HG03159 (cell line): ENCODE data around the gene TLR6.
"Not testable (repeated sequence)": the region's sequence is repeated elsewhere in the genome, so short reads cannot be mapped to it uniquely, and the experiment has no call there.

Source experiments
- ATAC-seq: cut with Tn5 transposase; IDR thresholded peaks from one replicate; pipeline ENCODE4 v1.9.1; 2021; ENCODE audit warnings: mild to moderate bottlenecking, moderate library complexity; ENCODE audit not compliant: unreplicated experiment

TLR6 gene

DNA sequence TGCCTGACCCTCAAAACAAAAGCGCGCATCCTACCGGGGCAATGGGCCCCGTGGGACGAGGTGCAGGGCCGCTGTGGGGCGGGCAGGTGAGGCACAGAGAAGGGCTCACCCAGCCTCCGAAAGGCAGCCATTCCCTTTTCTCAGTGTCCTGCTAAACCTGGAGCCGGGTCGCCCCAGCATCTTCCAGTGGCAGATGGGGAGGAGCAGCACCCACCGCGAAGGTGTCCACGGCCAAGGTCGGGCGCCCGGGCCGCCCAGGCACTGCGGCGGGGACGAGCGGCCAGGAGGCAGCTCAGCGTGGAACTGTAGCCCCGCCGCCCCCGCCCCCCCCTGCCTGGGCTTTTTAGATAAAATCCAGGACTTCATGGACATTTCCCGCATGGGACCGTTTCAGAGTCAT is 32.9 kb downstream of the TLR6 start:
- no peak for ATAC-seq

DNA sequence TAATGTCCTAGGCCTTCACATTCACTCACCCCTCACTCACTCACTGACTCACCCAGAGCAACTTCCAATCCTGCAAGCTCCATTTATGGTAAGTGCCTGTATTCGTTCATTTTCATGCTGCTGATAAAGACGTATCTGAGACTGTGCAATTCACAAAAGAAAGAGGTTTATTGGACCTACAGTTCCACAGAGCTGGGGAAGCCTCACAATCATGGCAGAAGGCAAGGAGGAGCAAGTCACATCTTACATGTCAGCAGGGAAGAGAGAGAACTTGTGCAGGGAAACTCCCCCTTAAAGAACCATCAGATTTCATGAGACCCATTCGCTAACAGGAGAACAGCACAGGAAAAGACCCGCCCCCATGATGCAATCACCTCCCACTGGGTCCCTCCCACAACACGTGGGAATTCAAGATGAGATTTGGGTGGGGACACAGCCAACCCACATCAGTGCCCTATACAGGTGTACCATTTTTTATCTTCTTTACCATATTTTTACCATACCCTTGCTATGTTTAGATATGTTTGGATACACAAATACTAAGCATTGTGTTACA is 33.8 kb downstream of the TLR6 start:
- no peak for ATAC-seq

DNA sequence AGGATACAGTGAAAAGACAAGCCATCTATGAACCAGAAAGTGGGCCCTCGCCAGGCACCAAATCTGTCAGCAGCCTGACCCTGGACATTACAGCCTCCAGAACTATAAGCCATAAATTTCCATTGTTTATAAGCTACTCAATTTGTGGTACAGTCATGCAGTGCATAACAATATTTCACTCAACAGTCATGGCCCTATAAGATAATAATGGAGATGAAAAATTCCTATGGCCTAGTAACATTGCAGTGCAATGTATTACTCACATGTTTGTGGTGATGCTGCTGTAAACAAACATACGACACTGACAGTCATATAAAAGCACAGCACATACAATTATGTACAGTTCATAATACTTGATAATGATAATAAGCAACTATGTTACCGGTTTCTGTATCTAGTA is 34.9 kb downstream of the TLR6 start:
- no peak for ATAC-seq

DNA sequence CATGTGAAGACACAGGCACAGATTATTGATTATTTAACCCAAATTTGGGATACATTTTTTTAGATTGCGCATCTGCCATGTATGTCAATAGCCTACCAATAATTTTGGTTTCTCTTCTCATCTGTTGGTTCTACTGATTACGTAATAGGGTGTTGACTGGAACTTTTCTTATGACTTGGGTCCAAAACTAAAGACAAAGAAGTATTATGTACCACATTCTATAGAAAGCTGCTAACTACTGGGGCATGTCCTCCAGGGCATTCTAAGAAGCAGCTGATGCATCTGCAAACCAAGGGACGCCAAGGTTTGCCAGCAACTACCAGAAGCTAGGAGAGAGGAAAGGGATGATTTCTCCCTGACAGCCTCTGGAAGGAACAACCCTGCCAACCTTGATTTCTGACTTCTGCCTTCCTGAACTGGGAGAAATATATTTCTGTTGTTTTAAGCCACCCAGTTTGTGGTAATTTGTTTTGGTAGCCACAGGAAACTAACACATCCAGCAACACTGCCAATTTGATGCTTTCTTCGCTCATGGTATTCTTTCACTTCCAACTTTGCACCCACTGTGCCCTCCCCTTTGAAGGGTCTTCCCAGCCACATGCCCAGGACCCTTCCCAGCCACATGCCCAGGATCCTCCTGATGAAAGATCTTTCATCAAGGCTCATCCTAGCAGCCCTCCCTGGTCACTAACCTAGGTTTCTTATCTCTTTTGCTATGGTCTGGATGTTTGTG is 36.1 kb downstream of the TLR6 start:
- peak; percentile 54 for ATAC-seq

DNA sequence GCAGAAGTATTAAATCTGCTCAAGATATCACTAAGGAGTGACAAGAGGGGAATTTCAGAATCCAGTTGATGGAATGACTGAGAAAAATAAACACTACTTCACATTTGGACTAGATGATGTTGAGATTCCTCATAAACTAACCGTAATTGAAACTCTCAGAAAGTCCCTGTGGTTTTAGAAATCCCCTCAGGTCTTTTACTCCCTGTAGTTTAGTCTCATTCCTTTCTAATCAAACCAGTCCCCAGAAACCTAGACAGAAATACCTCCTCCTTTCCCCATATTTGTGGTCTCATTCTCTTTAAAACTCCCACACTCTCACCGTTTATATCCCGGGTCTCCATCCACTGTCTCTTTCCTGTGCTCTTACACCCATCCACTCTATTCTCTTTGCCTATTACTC is 37.0 kb downstream of the TLR6 start:
- ATAC-seq, result no peak

DNA sequence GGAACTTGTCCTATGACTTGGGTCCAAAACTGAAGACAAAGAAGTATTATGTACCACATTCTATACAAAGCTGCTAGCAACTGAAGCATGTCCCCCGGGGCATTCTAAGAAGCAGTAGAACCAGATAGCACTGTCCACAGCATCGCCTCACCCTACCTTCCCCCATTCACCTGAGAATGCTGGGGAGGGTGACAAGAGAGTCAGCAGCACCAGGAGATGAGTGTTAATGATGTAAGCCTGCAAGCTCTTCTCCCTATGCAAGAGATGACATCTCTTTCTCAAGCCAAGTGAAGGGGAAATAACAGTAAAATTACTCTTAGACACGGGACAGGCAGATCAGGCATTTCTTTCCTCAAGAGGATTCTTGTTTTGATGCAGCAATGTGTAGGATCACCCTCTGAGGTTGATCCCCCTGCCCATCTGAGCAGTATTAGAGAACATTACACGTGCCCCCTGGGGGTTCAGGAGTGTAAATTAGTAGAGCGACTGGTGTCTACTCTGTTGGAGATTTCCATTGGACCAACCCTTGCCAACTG is 38.1 kb downstream of the TLR6 start:
- ATAC-seq, result no peak

DNA sequence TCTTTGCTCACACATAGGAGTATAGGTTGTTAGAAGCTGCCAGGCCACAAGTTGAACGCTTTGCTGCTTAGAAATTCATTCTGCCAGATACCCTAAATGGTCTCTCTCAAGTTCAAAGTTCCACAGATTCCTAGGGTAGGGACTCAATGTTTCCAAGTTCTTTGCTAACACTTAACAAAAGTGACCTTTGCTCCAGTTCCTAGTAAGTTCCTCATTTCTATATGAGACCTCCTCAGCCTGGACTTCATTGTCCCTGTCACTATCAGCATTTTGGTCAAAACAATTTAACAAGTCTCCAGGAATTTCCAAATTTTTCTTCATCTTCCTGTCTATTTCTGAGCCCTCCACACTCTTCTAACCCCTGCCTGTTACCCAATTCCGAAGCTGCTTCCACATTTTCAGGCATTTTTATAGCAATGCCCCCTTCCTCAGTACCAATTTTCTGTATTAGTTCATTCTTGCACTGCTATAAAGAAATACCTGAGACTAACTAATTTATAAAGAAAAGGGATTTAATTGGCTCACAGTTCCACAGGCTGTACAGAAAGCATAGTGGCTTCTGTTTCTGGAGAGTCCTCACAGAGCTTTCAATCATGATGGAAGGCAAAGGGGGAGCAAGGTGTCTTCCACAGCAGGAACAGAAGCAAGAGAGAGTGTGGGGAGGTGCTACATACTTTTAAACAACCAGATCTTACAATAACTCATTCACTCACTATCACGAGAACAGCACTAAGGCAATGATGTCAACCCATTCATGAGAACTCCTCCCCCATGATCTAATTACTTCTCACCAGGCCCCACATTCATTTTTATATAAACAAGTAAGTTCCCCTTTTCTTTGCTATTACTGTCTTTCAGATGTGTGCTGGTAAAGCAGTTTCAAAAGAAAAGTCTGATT is 40.5 kb downstream of the TLR6 start:
- no peak for ATAC-seq

DNA sequence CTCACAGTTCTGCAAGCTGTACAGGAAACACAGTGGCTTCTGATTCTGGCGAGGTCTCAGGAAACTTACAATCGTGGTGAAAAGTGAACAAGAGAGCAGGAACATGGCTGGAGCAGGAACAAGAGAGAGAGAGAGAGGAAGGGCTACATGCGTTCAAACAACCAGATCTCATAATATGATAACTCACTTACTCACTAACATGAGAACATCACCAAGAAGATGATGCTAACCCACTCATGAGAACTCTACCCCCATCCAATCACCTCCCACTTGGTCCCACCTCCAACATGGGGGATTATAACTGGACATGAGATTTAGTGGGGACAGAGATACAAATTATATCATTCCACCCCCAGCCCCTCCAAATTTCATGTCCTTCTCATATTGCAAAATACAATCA is 42.2 kb downstream of the TLR6 start:
- no peak for ATAC-seq

DNA sequence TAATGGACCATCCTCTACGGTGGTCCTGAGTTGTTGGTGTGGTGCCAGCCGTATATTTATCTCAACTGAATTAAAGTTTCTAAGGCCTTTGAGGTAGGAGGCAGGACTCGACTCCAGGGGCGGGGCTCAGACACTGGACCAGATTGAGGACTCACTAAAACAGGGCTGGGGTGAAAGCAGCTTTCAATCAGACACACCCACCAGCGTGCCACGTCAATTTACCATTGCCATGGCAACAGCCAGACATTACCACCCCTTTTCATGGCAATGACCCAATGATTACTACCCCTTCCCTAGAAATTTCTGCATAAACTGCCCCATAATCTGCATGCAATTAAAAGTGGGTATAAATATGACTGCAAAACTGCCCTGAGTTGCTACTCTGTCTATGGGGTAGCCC is 45.3 kb downstream of the TLR6 start:
- ATAC-seq, result no peak

DNA sequence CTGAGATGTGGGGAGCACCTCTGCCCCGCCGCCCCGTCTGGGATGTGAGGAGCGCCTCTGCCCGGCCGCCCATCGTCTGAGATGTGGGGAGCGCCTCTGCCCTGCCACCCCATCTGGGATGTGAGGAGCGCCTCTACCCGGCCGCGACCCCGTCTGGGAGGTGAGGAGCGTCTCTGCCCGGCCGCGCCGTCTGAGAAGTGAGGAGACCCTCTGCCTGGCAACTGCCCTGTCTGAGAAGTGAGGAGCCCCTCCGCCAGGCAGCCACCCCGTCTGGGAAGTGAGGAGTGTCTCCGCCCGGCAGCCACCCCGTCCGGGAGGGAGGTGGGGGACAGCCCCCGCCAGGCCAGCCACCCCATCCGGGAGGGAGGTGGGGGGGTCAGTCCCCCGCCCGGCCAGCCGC is 49.2 kb downstream of the TLR6 start:
- not testable (repeated sequence) for ATAC-seq

DNA sequence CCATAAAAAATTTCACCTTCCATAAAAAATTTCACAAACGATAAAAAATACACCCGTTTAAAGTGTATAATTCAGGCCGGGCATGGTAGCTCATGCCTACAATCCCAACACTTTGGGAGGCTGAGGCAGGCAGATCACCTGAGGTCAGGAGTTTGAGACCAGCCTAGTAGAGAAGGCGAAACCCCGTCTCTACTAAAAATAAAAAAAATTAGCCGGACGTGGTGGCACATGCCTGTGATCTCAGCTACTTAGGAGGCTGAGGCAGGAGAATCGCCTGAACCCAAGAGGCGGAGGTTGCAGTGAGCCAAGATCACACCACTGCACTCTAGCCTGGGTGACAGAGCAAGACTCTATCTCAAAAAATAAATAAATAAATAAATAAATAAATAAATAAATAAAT is 50.4 kb downstream of the TLR6 start:
- not testable (repeated sequence) for ATAC-seq

DNA sequence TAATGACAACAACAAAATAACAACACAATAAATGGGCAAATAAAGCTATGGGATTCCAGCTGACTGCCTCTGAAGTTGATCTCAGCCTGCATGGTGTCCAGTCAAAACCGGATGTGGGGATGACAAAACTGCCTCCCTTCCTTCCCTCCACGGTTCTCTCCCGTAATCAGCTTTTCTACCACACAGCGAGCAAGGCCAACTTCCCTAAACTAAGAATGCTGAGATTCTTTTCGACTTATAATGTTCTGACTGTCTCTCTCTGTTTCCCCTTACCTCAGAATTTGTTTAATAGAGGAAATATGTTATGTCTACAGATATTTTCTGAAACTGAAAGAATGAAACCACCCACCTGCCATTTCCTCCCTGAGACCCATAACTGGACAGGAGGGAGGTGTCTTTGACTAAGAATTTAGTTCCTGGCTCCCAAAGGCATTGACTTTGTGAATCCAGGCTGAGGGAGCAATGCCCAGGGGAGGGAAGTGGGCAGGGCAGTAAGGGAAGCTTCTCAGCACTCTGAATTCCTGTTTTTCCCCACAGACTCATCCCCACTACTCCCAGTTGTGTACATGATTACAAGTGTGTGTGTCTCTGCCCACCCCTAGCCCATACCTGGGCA is 51.0 kb downstream of the TLR6 start:
- peak; percentile 78 for ATAC-seq

DNA sequence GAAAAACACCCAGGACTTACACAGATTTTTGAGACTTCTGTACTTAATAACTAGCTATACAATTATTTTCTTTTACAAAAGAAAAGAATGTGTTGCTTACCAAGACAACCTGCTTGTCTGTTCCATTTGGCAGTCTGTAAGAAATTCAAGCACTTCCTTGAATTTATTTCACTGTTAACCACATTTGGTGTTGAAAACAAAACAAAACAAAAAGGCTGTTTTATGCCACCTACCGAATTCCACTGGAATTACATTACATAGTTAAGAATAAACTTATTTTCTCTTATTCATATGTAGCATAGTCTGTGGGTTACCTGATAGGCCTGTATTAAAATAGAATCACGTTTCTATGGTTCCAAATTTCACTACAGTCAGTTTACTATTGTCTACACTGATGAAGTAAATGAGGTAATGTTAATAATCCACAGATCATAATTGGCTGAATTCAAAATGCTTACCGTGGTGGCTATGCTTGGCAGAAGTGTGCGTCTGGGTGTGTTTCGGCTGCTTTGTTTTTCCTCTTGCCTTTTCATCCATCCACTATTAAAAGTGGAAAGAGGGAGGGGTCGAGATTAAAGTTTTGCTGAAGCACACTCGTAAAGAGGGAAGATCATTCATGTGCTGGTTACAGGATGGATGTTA is 51.8 kb downstream of the TLR6 start, which contains the start of gene TLR1:
TSS of gene TLR1 (minus strand) at position 138 of the 642 bp plus-strand sequence. CDS start 5,960 bp downstream, outside the sequence.
- peak; percentile 46 for ATAC-seq

DNA sequence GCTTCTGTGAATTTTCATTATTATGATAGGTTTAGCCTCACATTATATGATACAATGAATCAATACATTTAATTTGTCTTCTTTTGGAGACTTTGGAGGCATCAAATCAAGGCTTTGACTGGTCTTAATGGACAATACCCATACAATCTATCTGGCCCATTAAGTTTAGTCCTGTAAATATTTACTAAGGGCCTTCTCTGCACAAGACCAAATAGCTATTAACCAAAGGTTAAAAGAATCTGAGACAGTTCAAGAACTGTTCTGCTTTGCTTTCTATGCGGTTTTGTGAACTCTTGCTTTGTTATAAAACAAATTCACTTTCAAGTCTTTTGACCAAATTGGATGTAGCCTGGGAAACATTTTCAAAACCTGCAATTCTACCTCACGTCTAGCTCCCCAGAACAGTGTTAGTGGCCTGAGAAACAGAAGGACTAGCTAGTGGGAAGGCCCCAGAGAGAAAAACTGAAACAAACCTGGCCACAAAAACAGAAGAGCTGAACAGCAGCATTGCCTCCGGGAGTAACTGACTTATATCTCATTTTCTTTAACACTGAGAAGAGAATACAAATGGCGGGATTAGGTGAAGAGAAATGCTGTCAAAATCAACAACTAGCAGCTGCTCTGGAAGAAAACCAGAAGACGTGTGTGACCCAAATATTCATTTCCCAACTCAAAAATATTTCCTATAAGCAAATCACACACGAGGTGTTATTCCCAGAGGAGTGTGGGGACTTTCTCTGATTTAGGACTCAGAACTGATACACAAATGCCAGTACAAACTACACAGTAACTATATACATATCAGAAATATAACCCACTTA is 52.6 kb downstream of the TLR6 start:
- ATAC-seq, result peak; percentile 2

DNA sequence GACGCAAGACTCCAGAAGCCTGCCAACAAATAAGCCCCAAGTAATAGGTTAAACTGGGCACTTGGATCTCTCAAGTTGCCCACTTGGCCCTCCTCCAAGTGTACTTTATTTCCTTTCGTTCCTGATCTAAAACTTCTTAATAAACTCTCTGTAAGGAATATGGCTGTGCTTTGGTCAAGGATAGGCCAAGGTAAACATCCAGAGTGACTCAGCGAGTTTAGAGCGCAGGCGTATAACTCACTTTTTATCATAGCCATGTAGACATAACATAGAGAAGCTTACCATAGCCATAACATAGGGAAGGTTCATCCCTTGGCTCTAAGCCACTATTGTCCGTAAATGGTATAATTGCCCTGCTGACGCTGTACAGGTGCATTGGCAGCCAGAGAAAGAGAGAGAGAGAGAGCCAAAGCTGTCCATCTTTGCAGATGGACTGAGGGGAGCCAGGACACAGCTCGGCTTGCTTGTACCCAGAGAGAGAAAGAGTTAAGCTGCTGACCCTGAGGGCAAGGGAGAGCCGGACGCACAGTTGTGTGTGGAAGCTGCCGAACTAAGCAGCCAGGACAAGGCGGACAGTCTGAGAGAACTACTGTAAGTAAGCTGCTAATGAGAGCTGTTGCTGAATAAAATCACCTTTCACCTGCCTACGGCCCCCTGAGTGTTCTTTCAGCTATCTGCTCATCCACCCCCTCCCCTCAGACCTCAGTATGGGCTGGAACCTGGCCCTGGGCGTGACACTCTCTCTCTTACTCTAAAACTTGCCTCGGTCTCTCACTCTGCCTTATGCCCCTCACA is 53.9 kb downstream of the TLR6 start:
- ATAC-seq, result no peak

DNA sequence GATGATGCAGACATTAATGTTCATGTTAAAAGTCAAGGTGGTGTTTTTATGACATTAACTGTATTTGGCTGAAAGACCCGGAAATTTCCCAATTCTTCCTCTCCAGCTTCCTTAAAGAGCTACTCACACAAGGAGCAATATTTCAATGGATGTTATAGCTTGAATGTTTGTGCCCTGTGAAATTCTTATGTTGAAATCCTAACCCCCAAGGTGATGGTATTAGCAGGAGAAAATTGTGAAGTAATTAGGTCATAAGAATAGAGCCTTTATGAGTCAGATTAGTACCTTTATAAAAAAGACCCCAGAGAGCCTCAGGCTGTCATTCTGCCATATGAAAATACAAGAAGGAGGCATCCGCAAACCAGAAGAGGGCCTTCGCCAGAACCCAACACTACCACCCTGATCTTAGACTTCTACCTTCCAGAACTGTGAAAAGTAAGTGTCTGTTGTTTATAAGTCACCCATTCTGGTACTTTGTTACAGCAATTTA is 55.6 kb downstream of the TLR6 start:
- ATAC-seq, result no peak

DNA sequence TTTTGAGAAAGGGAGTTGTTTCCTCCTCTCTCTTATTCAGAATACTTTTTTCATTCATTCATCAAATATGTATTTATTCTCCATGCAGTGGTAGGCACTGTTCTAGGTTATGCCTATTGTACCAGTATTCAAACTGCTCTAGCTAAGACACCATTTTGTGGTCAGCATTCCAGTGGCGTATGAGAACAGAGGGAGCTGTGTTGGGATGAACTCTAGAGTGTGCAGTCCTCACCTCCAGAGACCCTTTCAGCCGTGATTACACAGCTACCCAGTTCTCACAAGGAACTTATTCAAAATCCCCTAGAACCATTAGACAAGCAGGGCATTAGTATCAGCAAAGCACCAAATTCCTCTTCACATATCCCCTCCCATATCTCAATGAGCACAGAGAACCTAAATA is 56.3 kb downstream of the TLR6 start:
- ATAC-seq, result no peak

DNA sequence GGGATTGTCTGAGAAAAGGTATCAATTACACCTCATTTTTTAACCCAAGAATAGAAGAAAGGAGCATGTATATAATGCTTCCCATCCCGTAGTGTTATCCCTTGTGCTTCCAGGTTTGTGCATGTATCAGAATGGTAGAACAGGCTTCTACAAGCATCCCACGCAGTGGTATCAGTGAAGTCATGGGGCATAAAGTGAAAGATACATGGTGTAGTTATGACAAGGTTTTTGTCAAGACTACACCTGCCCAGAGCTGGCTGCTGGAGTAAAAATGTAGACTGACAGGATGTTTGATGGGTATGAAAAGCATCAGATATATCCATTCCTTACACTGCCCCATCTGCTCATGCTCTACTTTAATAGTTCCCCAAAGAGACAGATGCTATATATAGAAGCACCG is 61.5 kb downstream of the TLR6 start:
- ATAC-seq, result no peak

DNA sequence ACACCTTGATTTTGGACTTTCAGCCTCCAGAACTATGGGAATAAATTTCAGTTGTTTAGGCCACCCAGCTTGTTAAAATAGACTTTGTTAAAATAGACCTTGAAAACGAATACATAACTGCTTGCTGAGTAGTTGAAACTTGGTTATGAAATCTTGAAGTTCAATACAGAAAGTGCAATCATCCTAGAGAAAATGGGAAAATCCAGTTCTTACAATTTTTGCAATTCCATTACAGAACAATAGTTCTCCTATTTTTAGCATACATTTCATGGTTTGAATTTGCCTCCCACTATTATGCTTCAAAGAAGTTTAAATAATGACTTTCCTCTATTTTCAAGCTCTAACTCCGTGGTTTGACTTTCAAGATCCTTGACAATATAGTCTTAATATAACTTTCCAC is 62.6 kb downstream of the TLR6 start:
- ATAC-seq, result no peak
